Measurements from ENCODE around the gene LAMA5. TPM values are rescaled to one million over a fixed set of nuclear protein-coding genes. Genes with fewer than 3 reads are reported as not detected.

LAMA5 gene
- total RNA-seq, 2 donors from 2014 or later, result 315 to 369 TPM

DNA sequence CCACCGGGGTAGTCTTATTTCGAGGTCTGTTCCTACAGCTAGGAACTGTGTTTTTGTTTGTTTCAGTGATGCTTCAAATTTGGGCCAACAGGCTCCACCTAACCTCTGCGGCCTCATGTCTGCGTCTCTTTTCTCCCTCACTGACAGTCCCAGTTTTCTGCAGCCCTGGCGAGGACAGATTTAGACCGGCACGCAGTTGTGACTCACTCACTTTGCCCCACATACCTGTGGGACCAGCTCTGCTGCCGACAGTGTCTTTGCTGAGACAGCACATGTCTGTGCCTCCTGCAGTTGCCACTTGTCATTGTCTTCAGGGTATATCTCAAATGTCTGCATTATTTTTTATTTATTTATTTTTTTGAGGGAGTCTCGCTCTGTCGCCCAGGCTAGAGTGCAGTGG is 99.6 kb downstream of the LAMA5 start:
- H3K36me3 Mint-ChIP-seq (ENCODE audit: low read depth), result peaks cover 61% of the 10 kb centered on the region
- peaks cover 22% of the 10 kb centered on the region for H3K9me3 Mint-ChIP-seq
- no peak overlapping the region for H3K27ac Mint-ChIP-seq
- no peaks in the 10 kb centered on the region for H3K27me3 ChIP-seq (ENCODE audit: control insufficient read depth, insufficient read depth, low read length, poor library complexity, severe bottlenecking)
- DNase-seq, result no peak
- no peaks in the 10 kb centered on the region for H3K27me3 Mint-ChIP-seq (ENCODE audit: insufficient read depth)
- H3K4me3 ChIP-seq (ENCODE audit: low read length), result no peak overlapping the region
- H3K4me1 Mint-ChIP-seq, result no peaks in the 10 kb centered on the region
- 95 to 97% methylated on average over 5 to 8 of the region's 10 CpGs for WGBS, 2 experiments (ENCODE audit: insufficient coverage in 1 of 2, insufficient read length in 1 of 2)
- no peak overlapping the region for H3K4me3 Mint-ChIP-seq
- TF ChIP-seq, protein P1, sequence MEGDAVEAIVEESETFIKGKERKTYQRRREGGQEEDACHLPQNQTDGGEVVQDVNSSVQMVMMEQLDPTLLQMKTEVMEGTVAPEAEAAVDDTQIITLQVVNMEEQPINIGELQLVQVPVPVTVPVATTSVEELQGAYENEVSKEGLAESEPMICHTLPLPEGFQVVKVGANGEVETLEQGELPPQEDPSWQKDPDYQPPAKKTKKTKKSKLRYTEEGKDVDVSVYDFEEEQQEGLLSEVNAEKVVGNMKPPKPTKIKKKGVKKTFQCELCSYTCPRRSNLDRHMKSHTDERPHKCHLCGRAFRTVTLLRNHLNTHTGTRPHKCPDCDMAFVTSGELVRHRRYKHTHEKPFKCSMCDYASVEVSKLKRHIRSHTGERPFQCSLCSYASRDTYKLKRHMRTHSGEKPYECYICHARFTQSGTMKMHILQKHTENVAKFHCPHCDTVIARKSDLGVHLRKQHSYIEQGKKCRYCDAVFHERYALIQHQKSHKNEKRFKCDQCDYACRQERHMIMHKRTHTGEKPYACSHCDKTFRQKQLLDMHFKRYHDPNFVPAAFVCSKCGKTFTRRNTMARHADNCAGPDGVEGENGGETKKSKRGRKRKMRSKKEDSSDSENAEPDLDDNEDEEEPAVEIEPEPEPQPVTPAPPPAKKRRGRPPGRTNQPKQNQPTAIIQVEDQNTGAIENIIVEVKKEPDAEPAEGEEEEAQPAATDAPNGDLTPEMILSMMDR (conservative IDR thresholded peaks at IDR 0.05), result no peak
- H3K4me1 ChIP-seq (ENCODE audit: control insufficient read depth, insufficient read depth, low read length), result no peaks in the 10 kb centered on the region
- H3K36me3 ChIP-seq (ENCODE audit: control insufficient read depth, insufficient read depth, low read length), result peaks cover 56% of the 10 kb centered on the region
- H3K9ac ChIP-seq (ENCODE audit: extremely low read depth, low read length, poor library complexity, severe bottlenecking), result no peak overlapping the region
- peaks cover 24% of the 10 kb centered on the region for H3K9me3 ChIP-seq (ENCODE audit: control insufficient read depth, low read length)
- H3K27ac ChIP-seq (ENCODE audit: low read depth, low read length), result no peak overlapping the region

DNA sequence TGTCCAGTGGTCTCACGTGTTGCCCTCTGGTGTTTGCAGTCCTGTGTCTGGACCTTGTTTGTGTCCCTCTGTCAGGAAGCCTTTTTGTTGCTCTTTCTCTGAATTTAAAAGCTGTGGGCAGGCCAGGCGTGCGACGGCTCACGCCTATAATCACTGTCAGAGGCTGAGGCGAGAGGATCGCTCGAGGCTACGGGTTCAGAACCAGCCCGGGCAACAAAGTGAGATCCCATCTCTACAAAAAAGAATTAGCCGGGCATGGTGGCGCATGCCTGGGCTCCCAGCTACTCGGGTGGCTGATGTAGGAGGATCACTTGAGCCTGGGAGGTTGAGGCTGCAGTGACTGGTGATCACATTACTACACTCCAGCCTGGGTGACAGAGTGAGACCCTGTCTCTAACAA is 100.3 kb downstream of the LAMA5 start:
- Mint-ChIP-seq H3K36me3 (ENCODE audit: low read depth) (peaks cover 64% of the 10 kb centered on the region), H3K4me3 (no peak overlapping the region), H3K27ac (no peak overlapping the region), H3K4me1 (no peaks in the 10 kb centered on the region), H3K9me3 (peaks cover 22% of the 10 kb centered on the region), H3K27me3 (ENCODE audit: insufficient read depth) (no peaks in the 10 kb centered on the region)
- TF ChIP-seq, protein P1 (conservative IDR thresholded peaks at IDR 0.05), result no peak
- Histone ChIP-seq H3K36me3 (ENCODE audit: control insufficient read depth, insufficient read depth, low read length) (peaks cover 56% of the 10 kb centered on the region), H3K27me3 (ENCODE audit: control insufficient read depth, insufficient read depth, low read length, poor library complexity, severe bottlenecking) (no peaks in the 10 kb centered on the region), H3K4me1 (ENCODE audit: control insufficient read depth, insufficient read depth, low read length) (no peaks in the 10 kb centered on the region), H3K27ac (ENCODE audit: low read depth, low read length) (no peak overlapping the region), H3K4me3 (ENCODE audit: low read length) (no peak overlapping the region), H3K9me3 (ENCODE audit: control insufficient read depth, low read length) (peaks cover 24% of the 10 kb centered on the region), H3K9ac (ENCODE audit: extremely low read depth, low read length, poor library complexity, severe bottlenecking) (no peak overlapping the region)
- DNase-seq, result no peak
- WGBS, 2 experiments (ENCODE audit: insufficient coverage in 1 of 2, insufficient read length in 1 of 2), result 88 to 94% methylated on average over 11 to 13 of the region's 13 CpGs

DNA sequence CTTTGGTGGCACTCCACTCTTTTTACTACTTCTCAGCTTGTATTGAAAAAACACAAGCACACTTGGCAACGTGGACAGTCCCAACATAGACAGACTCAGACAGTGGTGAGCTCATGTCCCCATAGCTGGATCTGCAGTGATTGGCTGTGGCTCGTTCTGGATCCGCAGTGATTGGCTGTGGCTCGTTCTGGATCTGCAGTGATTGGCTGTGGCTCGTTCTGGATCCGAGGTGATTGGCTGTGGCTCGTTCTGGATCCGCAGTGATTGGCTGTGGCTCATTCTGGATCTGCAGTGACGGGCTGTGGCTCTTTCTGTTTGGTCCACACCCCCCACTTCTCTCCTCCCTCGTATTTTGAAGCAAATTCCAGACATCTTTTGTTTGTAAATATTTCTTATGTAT is 100.8 kb downstream of the LAMA5 start:
- TF ChIP-seq, protein P1 (conservative IDR thresholded peaks at IDR 0.05), result no peak
- peaks cover 66% of the 10 kb centered on the region for H3K36me3 Mint-ChIP-seq (ENCODE audit: low read depth)

More for the DNA sequence above, 100.8 kb downstream of the LAMA5 start:
- Histone ChIP-seq H3K36me3 (ENCODE audit: control insufficient read depth, insufficient read depth, low read length) (peaks cover 56% of the 10 kb centered on the region), H3K27me3 (ENCODE audit: control insufficient read depth, insufficient read depth, low read length, poor library complexity, severe bottlenecking) (no peaks in the 10 kb centered on the region), H3K4me3 (ENCODE audit: low read length) (no peak overlapping the region), H3K9me3 (ENCODE audit: control insufficient read depth, low read length) (peaks cover 24% of the 10 kb centered on the region), H3K27ac (ENCODE audit: low read depth, low read length) (no peak overlapping the region), H3K9ac (ENCODE audit: extremely low read depth, low read length, poor library complexity, severe bottlenecking) (no peak overlapping the region), H3K4me1 (ENCODE audit: control insufficient read depth, insufficient read depth, low read length) (no peaks in the 10 kb centered on the region)
- Mint-ChIP-seq H3K27ac (no peak overlapping the region), H3K4me1 (no peaks in the 10 kb centered on the region), H3K4me3 (no peak overlapping the region), H3K27me3 (ENCODE audit: insufficient read depth) (no peaks in the 10 kb centered on the region), H3K9me3 (peaks cover 22% of the 10 kb centered on the region)
- 92 to 95% methylated on average over 6 to 9 of the region's 10 CpGs for whole genome bisulfite sequencing, 2 experiments (ENCODE audit: insufficient coverage in 1 of 2, insufficient read length in 1 of 2)
- DNase-seq, result no peak

Data from endodermal cell (in vitro differentiated cells).